Right lobe of liver (tissue), 6 donors: ENCODE results near the gene METTL8. TPM values are rescaled to one million over a fixed set of nuclear protein-coding genes. Genes with fewer than 3 reads are reported as not detected.

Experiments used
- ATAC-seq, 4 donors: fragments of 200-7000 bp; cut with Tn5 transposase; one replicate each; pipeline ENCODE4 v1.9.1; 2020; ENCODE audit warnings: mild to moderate bottlenecking in 4 of 4, moderate library complexity in 4 of 4
- DNase-seq, 3 donors: peaks; one replicate each; pipeline ENCODE4 v3.0.0-alpha.2; 2020
- H3K27ac ChIP-seq, 3 donors: fragments of 200-600 bp; one replicate each; pipeline ENCODE4 v1.8.0; 2022
- H3K27me3 ChIP-seq, 2 donors: fragments of 200-600 bp; one replicate each; pipeline ENCODE4 v1.8.0; 2022
- H3K36me3 ChIP-seq, 4 donors: fragments of 200-600 bp; sonication (generic) in 1 of 4; one replicate each; pipeline versions ENCODE4 v1.5.1 to v1.8.0; 2017 to 2022; ENCODE audit warnings: control low read depth in 1 of 4
- H3K4me1 ChIP-seq, 4 donors: fragments of 200-600 bp; sonication (generic) in 1 of 4; one replicate each; pipeline versions ENCODE4 v1.5.1 to v1.8.0; 2017 to 2022; ENCODE audit warnings: control low read depth in 1 of 4
- H3K4me3 ChIP-seq, 3 donors: fragments of 200-600 bp; one replicate each; pipeline ENCODE4 v1.8.0; 2022
- H3K9me3 ChIP-seq, 4 donors: fragments of 200-600 bp; sonication (generic) in 1 of 4; one replicate each; pipeline versions ENCODE4 v1.5.1 to v1.8.0; 2017 to 2022; ENCODE audit warnings: control low read depth in 1 of 4
- CTCF ChIP-seq, 4 donors: fragments of 200-600 bp in 3 of 4; fragments of 450-650 bp in 1 of 4; IDR thresholded peaks; one replicate each; pipeline versions ENCODE4 v1.5.1 to v1.8.0; 2016 to 2022; ENCODE audit warnings: antibody characterized with exemption in 4 of 4, mild to moderate bottlenecking in 2 of 4
- POLR2A ChIP-seq: fragments of 450-650 bp; IDR thresholded peaks from one replicate; pipeline ENCODE4 v1.6.1; 2017; ENCODE audit warnings: antibody characterized with exemption, mild to moderate bottlenecking
- WGBS: methylation state at CpG from one replicate; pipeline ENCODE4 v1.1.6; 2018; ENCODE audit warnings: low coverage, low lambda C conversion rate; ENCODE audit not compliant: insufficient coverage; ENCODE audit errors: missing lambda C conversion rate; 5-methylcytosine and 5-hydroxymethylcytosine counted together
- intact Hi-C, 2 donors: fragments of 100-400 bp; cut with DNase I; formaldehyde crosslinking; loops; one replicate each; pipeline versions ENCODE4 v1.11.2 to v1.14.1; 2022
- total RNA-seq, 6 experiments: library from RNA; depleted of rRNA in 2 of 6; stranded (reverse); fragments of >200 nt in 2 of 6; fragmentation: NEBNext Ultra II Directional in 3 of 6; extraction: Animal tissue kit (Norgen Biotek cat#: 25700) in 3 of 6; gene quantifications; one replicate each; pipeline versions ENCODE4 v1.1.0 to v1.2.4, GENCODE V29; 2016 to 2023
- donor health status: DM: no; HTN: yes; CAD: no.
- donor health status: DM: no; HTN: no; CAD: no.
- donor health status: DM: no; HTN: no; CAD: no.
- donor health status: DM: no; HTN: yes; CAD: no.
- donor health status: DM: no; HTN: yes; CAD: no.

The METTL8 gene
- total RNA-seq, 6 experiments from 2014 or later, result 6.5 to 13.8 (median 9.5) TPM

GRCh38 chr2:171401947-171402346 is 31.8 kb downstream of the METTL8 start:
- intact Hi-C loops, result no loop called here
- no peak overlapping the region for H3K27ac ChIP-seq

GRCh38 chr2:171400395-171400794 is 33.4 kb downstream of the METTL8 start:
- Histone ChIP-seq H3K27me3 (no peaks in the 10 kb centered on the region), H3K27ac (no peak overlapping the region), H3K4me1 (no peaks in the 10 kb centered on the region), H3K9me3 (peaks cover 0 to 4% (median 1%) of the 10 kb centered on the region in 4 donors), H3K36me3 (no peaks in the 10 kb centered on the region), H3K4me3 (no peak overlapping the region)
- DNase-seq (no peak), ATAC-seq (no peak)
- 79% methylated on average over 3 of the region's 3 CpGs for WGBS
- TF ChIP-seq CTCF (IDR thresholded peaks at IDR 0.05) (no peak), POLR2A (no peak)
- intact Hi-C loops, result no loop called here

More at GRCh38 chr2:171401947-171402346, 31.8 kb downstream of the METTL8 start:
- no peak for ATAC-seq
- Histone ChIP-seq H3K4me3 (no peak overlapping the region), H3K9me3 (peaks cover 0 to 4% (median 1%) of the 10 kb centered on the region in 4 donors), H3K36me3 (no peaks in the 10 kb centered on the region), H3K27me3 (no peaks in the 10 kb centered on the region), H3K4me1 (no peaks in the 10 kb centered on the region)
- no peak for DNase-seq
- WGBS, result 100% methylated on average over 1 of the region's 1 CpG
- TF ChIP-seq POLR2A, result no peak
- no peak for TF ChIP-seq CTCF (IDR thresholded peaks at IDR 0.05)

- peaks cover 0 to 4% (median 1%) of the 10 kb centered on the region in 4 donors for H3K9me3 ChIP-seq
- no peaks in the 10 kb centered on the region for H3K36me3 ChIP-seq
- no peak for DNase-seq
- H3K27me3 ChIP-seq, result no peaks in the 10 kb centered on the region
- ATAC-seq, result no peak
- H3K4me1 ChIP-seq, result no peaks in the 10 kb centered on the region
- H3K4me3 ChIP-seq, result no peak overlapping the region
- intact Hi-C loops, result no loop called here
- H3K27ac ChIP-seq, result no peak overlapping the region
- TF ChIP-seq POLR2A (no peak), CTCF (IDR thresholded peaks at IDR 0.05) (no peak)
Observed at GRCh38 chr2:171399292-171399691, 34.5 kb downstream of the METTL8 start.

- no peak for DNase-seq
- Histone ChIP-seq H3K27me3 (no peaks in the 10 kb centered on the region), H3K36me3 (no peaks in the 10 kb centered on the region), H3K27ac (no peak overlapping the region), H3K4me1 (no peaks in the 10 kb centered on the region), H3K4me3 (no peak overlapping the region), H3K9me3 (no peaks in the 10 kb centered on the region)
- WGBS, result 54% methylated on average over 1 of the region's 1 CpG
- intact Hi-C loops, result no loop called here
- no peak for ATAC-seq
- TF ChIP-seq CTCF (IDR thresholded peaks at IDR 0.05) (no peak), POLR2A (no peak)
Observed at GRCh38 chr2:171394164-171394740, 39.5 kb downstream of the METTL8 start.

- WGBS, result 89% methylated on average over 1 of the region's 1 CpG
- intact Hi-C loops, result no loop called here
- ATAC-seq (no peak), DNase-seq (no peak)
- no peak overlapping the region for H3K4me3 ChIP-seq
- H3K4me1 ChIP-seq, result no peaks in the 10 kb centered on the region
- TF ChIP-seq POLR2A, result no peak
- no peak for TF ChIP-seq CTCF (IDR thresholded peaks at IDR 0.05)
- no peaks in the 10 kb centered on the region for H3K9me3 ChIP-seq
- H3K36me3 ChIP-seq, result no peaks in the 10 kb centered on the region
- H3K27me3 ChIP-seq, result no peaks in the 10 kb centered on the region
- H3K27ac ChIP-seq, result no peak overlapping the region
Observed at GRCh38 chr2:171393487-171393886, 40.3 kb downstream of the METTL8 start.
